OCI-LY1 (cell line): ENCODE measurements around the gene LAG3.

Experiments used
- H2AFZ ChIP-seq: fragments of 200-600 bp; sonication (generic), shearing (Covaris generic); 2 replicates; pipeline ENCODE4 v1.6.0; 2014; ENCODE audit warnings: antibody characterized with exemption, mild to moderate bottlenecking, low read length
- H3F3A ChIP-seq: fragments of 200-600 bp; sonication (generic), shearing (Covaris generic); 2 replicates; pipeline ENCODE4 v1.6.0; 2014; ENCODE audit warnings: mild to moderate bottlenecking, antibody characterized with exemption, low read length, moderate library complexity; ENCODE audit not compliant: insufficient read depth
- H3K27ac ChIP-seq: fragments of 200-600 bp; sonication (generic); 2 replicates; pipeline ENCODE4 v1.5.1; 2014; ENCODE audit warnings: low read length, mixed run types, mild to moderate bottlenecking, low read depth; ENCODE audit not compliant: poor library complexity, severe bottlenecking
- H3K27me3 ChIP-seq: fragments of 200-600 bp; sonication (generic); 2 replicates; pipeline ENCODE4 v1.6.0; 2014; ENCODE audit warnings: antibody characterized with exemption, mild to moderate bottlenecking, low read length, moderate library complexity; ENCODE audit not compliant: insufficient read depth
- H3K36me3 ChIP-seq: fragments of 200-600 bp; sonication (generic); 2 replicates; pipeline ENCODE4 v1.6.1; 2014; ENCODE audit warnings: mild to moderate bottlenecking, antibody characterized with exemption, low read length, moderate library complexity, mixed read lengths; ENCODE audit not compliant: insufficient read depth
- H3K4me1 ChIP-seq: fragments of 200-600 bp; sonication (generic); 2 replicates; pipeline ENCODE4 v1.5.1; 2014; ENCODE audit warnings: mild to moderate bottlenecking, low read length, moderate library complexity; ENCODE audit not compliant: insufficient read depth, severe bottlenecking
- H3K4me2 ChIP-seq: fragments of 200-600 bp; sonication (generic), shearing (Covaris generic); 2 replicates; pipeline ENCODE4 v1.6.1; 2014; ENCODE audit warnings: low read length
- H3K4me3 ChIP-seq: fragments of 200-600 bp; sonication (generic); 2 replicates; pipeline ENCODE4 v1.5.1; 2014; ENCODE audit warnings: low read length, low read depth, mild to moderate bottlenecking, mixed read lengths; ENCODE audit not compliant: poor library complexity, severe bottlenecking
- H3K79me2 ChIP-seq: fragments of 200-600 bp; shearing (Covaris generic); 2 replicates; pipeline ENCODE4 v1.6.1; 2016; ENCODE audit warnings: mixed run types, low read length, mixed read lengths; ENCODE audit not compliant: insufficient read depth
- H3K9ac ChIP-seq: fragments of 200-600 bp; sonication (generic), shearing (Covaris generic); 2 replicates; pipeline ENCODE4 v1.6.1; 2014; ENCODE audit warnings: mild to moderate bottlenecking, low read length, mixed read lengths
- H3K9me2 ChIP-seq: fragments of 200-600 bp; sonication (generic), shearing (Covaris generic); 2 replicates; pipeline ENCODE4 v1.6.1; 2014; ENCODE audit warnings: low read depth, mild to moderate bottlenecking, low read length, mixed read lengths
- H3K9me3 ChIP-seq: fragments of 200-600 bp; shearing (Covaris generic); 2 replicates; pipeline ENCODE4 v1.6.1; 2014; ENCODE audit warnings: low read length, mixed read lengths
- H4K20me1 ChIP-seq: fragments of 200-600 bp; sonication (generic), shearing (Covaris generic); 2 replicates; pipeline ENCODE4 v1.6.0; 2016; ENCODE audit warnings: mild to moderate bottlenecking, low read length; ENCODE audit not compliant: insufficient read depth
- CTCF ChIP-seq: fragments of 200-600 bp; sonication (generic), shearing (Covaris generic); IDR thresholded peaks from 2 replicates; pipeline ENCODE4 v1.5.1; 2017; ENCODE audit warnings: mild to moderate bottlenecking, antibody characterized with exemption, low read length, moderate library complexity, mixed read lengths
- EZH2 ChIP-seq: fragments of 200-600 bp; sonication (generic), shearing (Covaris generic); IDR thresholded peaks from 2 replicates; pipeline ENCODE4 v1.8.0; 2017; ENCODE audit warnings: borderline replicate concordance, mixed run types, mild to moderate bottlenecking, antibody characterized with exemption, low read length, moderate library complexity, mixed read lengths

Gene LAG3

GRCh38 chr12:6774499-6775062, 2.3 kb downstream of the LAG3 start:
- Histone ChIP-seq H4K20me1 (no peaks in the 10 kb centered on the region), H3K9ac (no peak overlapping the region), H3K4me1 (peaks cover 12% of the 10 kb centered on the region), H3K36me3 (no peaks in the 10 kb centered on the region), H3K4me2 (no peak overlapping the region), H3F3A (no peaks in the 10 kb centered on the region), H3K4me3 (no peak overlapping the region), H3K9me2 (no peaks in the 10 kb centered on the region), H3K27ac (no peak overlapping the region), H3K27me3 (peaks cover 24% of the 10 kb centered on the region; the same call in 1 of the 2 replicates), H3K79me2 (no peaks in the 10 kb centered on the region), H2AFZ (no peak overlapping the region), H3K9me3 (no peaks in the 10 kb centered on the region)
- TF ChIP-seq EZH2 (no peak), CTCF (no peak)

GRCh38 chr12:6775185-6776174, 3.2 kb downstream of the LAG3 start:
- peaks cover 24% of the 10 kb centered on the region; the same call in 1 of the 2 replicates for H3K27me3 ChIP-seq
- H3K9me3 ChIP-seq: no peaks in the 10 kb centered on the region
- no peaks in the 10 kb centered on the region for H3K79me2 ChIP-seq
- H3K4me1 ChIP-seq: peaks cover 12% of the 10 kb centered on the region
- H3K9ac ChIP-seq: no peak overlapping the region
- H2AFZ ChIP-seq: no peak overlapping the region
- H3K4me2 ChIP-seq: no peak overlapping the region
- no peaks in the 10 kb centered on the region for H4K20me1 ChIP-seq
- no peak overlapping the region for H3K4me3 ChIP-seq
- no peaks in the 10 kb centered on the region for H3K9me2 ChIP-seq
- no peaks in the 10 kb centered on the region for H3K36me3 ChIP-seq
- TF ChIP-seq EZH2: no peak
- no peak for TF ChIP-seq CTCF
- no peaks in the 10 kb centered on the region for H3F3A ChIP-seq
- H3K27ac ChIP-seq: no peak overlapping the region

- Histone ChIP-seq H3K36me3 (no peaks in the 10 kb centered on the region), H3K9me3 (no peaks in the 10 kb centered on the region), H2AFZ (no peak overlapping the region), H3K27me3 (peaks cover 19% of the 10 kb centered on the region; the same call in 1 of the 2 replicates), H3K9me2 (no peaks in the 10 kb centered on the region), H3K27ac (no peak overlapping the region), H3K4me3 (no peak overlapping the region), H3F3A (no peaks in the 10 kb centered on the region), H3K9ac (no peak overlapping the region), H3K4me2 (no peak overlapping the region), H3K79me2 (no peaks in the 10 kb centered on the region), H3K4me1 (peaks cover 12% of the 10 kb centered on the region), H4K20me1 (no peaks in the 10 kb centered on the region)
- TF ChIP-seq EZH2 (no peak), CTCF (no peak)
Observed at GRCh38 chr12:6777386-6777785, 5.1 kb downstream of the LAG3 start.
